ENCODE results near the gene PHGDH.

GRCh38 chr1:119758584-119758983 lies 46.9 kb downstream of the PHGDH start:
- TF ChIP-seq CTCF (IDR thresholded peaks at IDR 0.05) (no peak), EZH2 (IDR thresholded peaks at IDR 0.05; ENCODE audit: borderline replicate concordance, insufficient read depth, low read depth, low read length, poor library complexity, severe bottlenecking) (no peak)
